ENCODE results near the gene ENTPD6.

The ENTPD6 gene

GRCh38 chr20:25188218-25188617, 7.3 kb upstream of the ENTPD6 start:
- DNase-seq (ENCODE audit: low read depth) = no peak

GRCh38 chr20:25191051-25191450, 4.5 kb upstream of the ENTPD6 start:
- DNase-seq (ENCODE audit: low read depth) = no peak

GRCh38 chr20:25191689-25192088, 3.8 kb upstream of the ENTPD6 start:
- no peak for DNase-seq (ENCODE audit: low read depth)

- no peak for DNase-seq (ENCODE audit: low read depth)
Measured at GRCh38 chr20:25193843-25194242, 1.7 kb upstream of the ENTPD6 start.

GRCh38 chr20:25194333-25194972, 1.1 kb upstream of the ENTPD6 start:
- DNase-seq (ENCODE audit: low read depth) = no peak

- no peak for DNase-seq (ENCODE audit: low read depth)
Measured at GRCh38 chr20:25195962-25196785, 662 bp downstream of the ENTPD6 start.

GRCh38 chr20:25196786-25197120, 1.2 kb downstream of the ENTPD6 start:
- no peak for DNase-seq (ENCODE audit: low read depth)

GRCh38 chr20:25197183-25197869, 1.8 kb downstream of the ENTPD6 start:
- DNase-seq (ENCODE audit: low read depth) = no peak

- DNase-seq (ENCODE audit: low read depth) = no peak
Measured at GRCh38 chr20:25197870-25198190, 2.3 kb downstream of the ENTPD6 start.

GRCh38 chr20:25198663-25199383, 3.3 kb downstream of the ENTPD6 start:
- no peak for DNase-seq (ENCODE audit: low read depth)

- no peak for DNase-seq (ENCODE audit: low read depth)
Measured at GRCh38 chr20:25199473-25200260, 4.2 kb downstream of the ENTPD6 start.

GRCh38 chr20:25203089-25203488, 7.6 kb downstream of the ENTPD6 start:
- no peak for DNase-seq (ENCODE audit: low read depth)

GRCh38 chr20:25203871-25204320, 8.4 kb downstream of the ENTPD6 start:
- DNase-seq (ENCODE audit: low read depth) = no peak

- no peak for DNase-seq (ENCODE audit: low read depth)
Measured at GRCh38 chr20:25204550-25205276, 9.2 kb downstream of the ENTPD6 start.

GRCh38 chr20:25205277-25206062, 10.0 kb downstream of the ENTPD6 start:
- DNase-seq (ENCODE audit: low read depth) = no peak

GRCh38 chr20:25206063-25206403, 10.5 kb downstream of the ENTPD6 start:
- no peak for DNase-seq (ENCODE audit: low read depth)

GRCh38 chr20:25206548-25206947, 11.0 kb downstream of the ENTPD6 start:
- no peak for DNase-seq (ENCODE audit: low read depth)

- DNase-seq (ENCODE audit: low read depth) = no peak
Measured at GRCh38 chr20:25207149-25207959, 11.8 kb downstream of the ENTPD6 start.

GRCh38 chr20:25207960-25208534, 12.5 kb downstream of the ENTPD6 start:
- no peak for DNase-seq (ENCODE audit: low read depth)

Data from CMK (cell line).